GM21723 (cell line): ENCODE data around the gene CTNNAL1.
"Not testable (repeated sequence)": the region's sequence is repeated elsewhere in the genome, so short reads cannot be mapped to it uniquely, and the experiment has no call there.

ENCODE experiments used
- ATAC-seq: cut with Tn5 transposase; IDR thresholded peaks from one replicate; pipeline ENCODE4 v1.9.1; 2021; ENCODE audit warnings: mild to moderate bottlenecking, moderate library complexity; ENCODE audit not compliant: unreplicated experiment

CTNNAL1 gene

DNA sequence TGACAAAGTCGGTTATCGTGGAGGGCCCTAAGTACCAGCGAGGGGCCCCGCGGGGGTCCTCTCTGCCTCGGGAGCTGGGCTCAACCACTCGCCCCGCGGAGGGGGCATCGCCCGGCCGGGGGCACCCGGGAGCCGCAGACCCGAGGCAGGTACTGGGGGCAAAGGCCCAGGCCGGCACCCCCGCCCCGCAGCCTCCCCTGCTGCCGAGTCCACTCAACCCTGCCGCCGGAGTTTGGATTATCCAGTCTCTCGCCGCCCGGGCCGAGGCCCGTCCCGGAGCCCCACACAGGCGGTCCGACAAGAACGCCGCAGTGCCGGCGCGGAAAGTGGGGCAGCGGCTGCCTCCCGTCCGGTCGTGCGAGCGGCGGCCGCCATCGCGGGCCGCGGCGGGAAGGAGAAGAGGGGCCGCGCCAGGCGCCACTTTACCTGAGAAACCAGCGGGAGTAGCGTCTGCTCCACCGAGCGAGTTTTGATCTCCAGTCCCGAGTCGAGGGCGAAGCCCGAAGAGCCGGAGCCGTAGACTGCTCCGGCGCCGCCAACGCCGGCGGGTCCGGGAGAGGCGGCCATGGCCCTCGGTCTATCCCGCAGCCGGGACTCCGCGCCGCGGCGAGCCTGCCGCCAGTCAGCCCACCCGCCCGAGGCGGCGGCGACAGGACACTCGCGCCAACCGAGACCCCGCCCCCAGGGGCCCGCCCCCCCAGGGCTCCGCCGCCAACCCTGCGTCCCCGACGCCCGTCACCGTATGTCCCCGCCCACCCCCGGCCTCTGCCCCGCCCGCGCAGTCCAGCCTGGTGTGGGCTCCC, at the start of gene CTNNAL1:
Gene CTNNAL1 (minus strand): TSS at position 624 of the 803 bp plus-strand sequence. CDS start 57 bp downstream, at position 567.
- peak; percentile 74 for ATAC-seq

DNA sequence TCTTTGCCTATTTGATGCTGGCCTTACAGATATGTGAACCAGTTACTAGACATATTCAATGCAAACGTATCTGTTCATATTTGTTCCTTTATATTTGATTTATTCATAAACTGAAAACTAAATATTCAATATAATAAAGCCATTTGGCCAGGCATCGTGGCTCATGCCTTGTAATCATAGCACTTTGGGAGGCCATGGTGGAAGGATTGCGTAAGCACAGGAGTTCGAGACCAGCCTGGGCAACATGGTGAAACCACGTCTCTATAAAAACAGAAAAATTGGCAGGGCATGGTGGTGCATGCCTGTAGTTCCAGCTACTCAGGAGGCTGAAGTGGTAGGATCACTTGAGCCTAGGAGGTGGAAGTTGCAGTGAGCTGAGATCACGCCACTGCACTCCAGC, 49.2 kb upstream of the CTNNAL1 start:
- no peak for ATAC-seq

- ATAC-seq, result no peak
These were observed 46.9 kb upstream of the CTNNAL1 start for GRCh38 chr9:109060191-109060590.

GRCh38 chr9:109053121-109053520, 39.8 kb upstream of the CTNNAL1 start:
- ATAC-seq, result not testable (repeated sequence)

DNA sequence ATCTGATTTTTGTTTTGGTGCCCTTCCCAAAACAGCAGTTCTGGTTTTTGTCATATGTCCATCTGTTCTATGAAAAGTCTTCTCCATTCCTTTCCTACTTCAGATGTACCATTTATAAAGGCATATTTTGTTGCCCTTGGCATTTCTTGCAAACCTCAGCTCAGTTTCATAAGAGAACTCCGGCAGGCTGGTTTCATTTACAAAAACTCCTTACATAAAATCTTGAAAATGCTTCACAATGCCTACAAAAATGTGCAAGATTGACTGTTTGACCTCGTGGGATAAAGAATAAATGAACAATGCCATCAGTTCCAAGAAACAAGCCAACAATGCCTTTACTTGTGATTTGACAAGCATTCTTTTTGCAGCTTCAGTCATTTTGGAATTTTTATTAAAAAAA, 39.1 kb upstream of the CTNNAL1 start:
- ATAC-seq, result no peak

GRCh38 chr9:109051733-109052132, 38.4 kb upstream of the CTNNAL1 start:
- no peak for ATAC-seq

DNA sequence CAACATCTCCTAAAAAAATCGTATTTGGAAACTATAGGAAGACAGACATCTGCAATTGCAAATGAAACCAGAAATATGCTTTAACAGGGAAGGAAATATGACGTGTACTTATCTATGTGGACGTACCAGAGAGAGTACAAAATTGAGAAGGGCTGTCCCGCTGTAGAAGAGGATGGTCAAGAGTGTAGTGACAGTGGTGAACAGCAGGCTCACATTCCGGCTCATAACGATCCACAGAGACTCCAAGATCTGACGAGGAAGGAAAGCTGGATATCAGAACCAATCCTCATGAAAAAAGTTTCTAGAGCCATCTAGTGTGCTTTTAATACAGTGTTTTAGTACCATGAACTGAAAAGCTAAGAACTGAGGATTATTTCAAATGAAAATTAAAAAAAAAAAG, 37.1 kb upstream of the CTNNAL1 start:
- no peak for ATAC-seq

GRCh38 chr9:109048822-109049221, 35.5 kb upstream of the CTNNAL1 start:
- ATAC-seq, result no peak

GRCh38 chr9:109047259-109047658, 34.0 kb upstream of the CTNNAL1 start:
- ATAC-seq, result no peak

DNA sequence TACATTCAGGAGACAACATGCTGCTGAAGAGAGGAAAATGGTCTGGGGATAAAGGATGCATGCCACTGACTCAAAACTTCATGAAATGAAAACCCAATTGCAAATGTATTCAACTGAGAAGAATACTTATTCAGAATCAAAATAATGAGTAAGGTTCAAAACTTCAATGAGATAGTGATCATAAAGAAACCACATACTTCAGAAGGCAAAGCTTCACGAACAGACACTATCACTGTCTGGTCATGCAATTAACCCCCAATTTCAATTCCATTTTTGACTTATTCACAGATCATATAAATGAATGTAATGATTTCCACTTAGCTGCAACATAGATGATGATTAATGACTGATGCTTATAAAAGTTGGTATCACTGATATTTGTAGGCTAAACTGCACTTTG, 33.0 kb upstream of the CTNNAL1 start:
- no peak for ATAC-seq

- no peak for ATAC-seq
These were observed 30.3 kb upstream of the CTNNAL1 start for GRCh38 chr9:109043578-109043977.

DNA sequence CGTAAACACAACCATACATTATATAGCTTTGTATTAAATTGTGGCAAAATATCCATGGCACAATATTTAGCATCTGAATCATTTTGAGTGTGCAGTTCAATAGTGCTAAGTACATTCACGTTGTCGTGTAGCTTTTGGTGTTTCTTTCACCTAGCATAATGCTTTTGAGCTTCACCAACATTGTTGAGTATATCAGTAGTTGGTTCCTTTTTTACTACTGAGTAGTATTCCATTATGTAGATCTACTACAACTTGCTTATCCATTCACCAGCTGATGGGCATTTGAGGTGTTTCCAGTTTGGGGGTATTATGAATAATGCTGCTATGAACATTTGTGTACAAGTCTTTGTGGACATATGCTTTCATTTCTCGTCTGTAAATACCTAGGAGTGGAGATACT, 27.3 kb upstream of the CTNNAL1 start:
- ATAC-seq, result no peak

- no peak for ATAC-seq
These were observed 26.2 kb upstream of the CTNNAL1 start for GRCh38 chr9:109039539-109039938.

- no peak for ATAC-seq
These were observed 24.8 kb upstream of the CTNNAL1 start for GRCh38 chr9:109037946-109038715.

DNA sequence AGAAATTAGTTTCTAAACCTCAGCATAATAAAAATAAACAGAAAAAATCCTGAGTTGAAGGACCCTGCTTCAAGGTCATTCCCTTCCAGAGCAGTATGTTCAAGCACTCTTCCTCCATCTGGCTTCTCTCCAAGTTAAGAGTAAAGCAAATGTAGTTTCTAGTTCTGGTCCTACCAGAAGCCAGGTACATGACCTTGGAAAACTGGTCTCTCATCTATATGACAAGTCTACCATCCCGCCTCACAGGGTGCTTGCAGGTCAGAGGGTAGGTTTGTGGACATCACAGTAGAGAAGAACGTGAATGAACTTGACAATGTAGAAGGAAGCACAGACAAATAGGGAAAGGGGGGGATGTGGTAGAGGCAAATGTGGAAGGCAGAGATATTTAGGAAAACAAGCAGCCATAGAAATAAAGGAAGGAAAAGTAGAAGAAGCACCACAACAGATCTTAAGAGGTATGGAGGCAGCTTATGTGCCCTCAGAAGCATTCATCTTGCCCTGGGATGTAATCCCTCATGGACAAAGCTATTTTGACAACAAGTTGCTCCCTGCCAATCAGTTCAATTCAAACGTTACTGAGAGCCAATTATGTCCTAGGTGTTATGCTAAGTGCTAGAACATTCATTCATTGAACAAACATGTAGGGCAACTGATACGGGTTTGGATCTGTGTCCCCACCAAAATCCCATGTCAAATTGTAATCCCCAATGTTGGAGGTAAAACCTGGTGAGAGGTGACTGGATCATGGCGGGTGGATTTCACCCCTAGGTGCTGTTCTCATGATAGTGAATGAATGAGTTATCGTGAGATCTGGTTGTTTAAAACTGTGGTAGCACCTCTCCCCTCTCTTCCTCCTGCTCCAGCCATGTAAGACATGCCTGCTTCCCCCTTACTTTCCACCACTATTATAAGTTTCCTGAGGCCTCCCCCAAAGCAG, 23.7 kb upstream of the CTNNAL1 start:
- ATAC-seq, result no peak

GRCh38 chr9:109035684-109036423, 22.6 kb upstream of the CTNNAL1 start:
- ATAC-seq, result no peak

DNA sequence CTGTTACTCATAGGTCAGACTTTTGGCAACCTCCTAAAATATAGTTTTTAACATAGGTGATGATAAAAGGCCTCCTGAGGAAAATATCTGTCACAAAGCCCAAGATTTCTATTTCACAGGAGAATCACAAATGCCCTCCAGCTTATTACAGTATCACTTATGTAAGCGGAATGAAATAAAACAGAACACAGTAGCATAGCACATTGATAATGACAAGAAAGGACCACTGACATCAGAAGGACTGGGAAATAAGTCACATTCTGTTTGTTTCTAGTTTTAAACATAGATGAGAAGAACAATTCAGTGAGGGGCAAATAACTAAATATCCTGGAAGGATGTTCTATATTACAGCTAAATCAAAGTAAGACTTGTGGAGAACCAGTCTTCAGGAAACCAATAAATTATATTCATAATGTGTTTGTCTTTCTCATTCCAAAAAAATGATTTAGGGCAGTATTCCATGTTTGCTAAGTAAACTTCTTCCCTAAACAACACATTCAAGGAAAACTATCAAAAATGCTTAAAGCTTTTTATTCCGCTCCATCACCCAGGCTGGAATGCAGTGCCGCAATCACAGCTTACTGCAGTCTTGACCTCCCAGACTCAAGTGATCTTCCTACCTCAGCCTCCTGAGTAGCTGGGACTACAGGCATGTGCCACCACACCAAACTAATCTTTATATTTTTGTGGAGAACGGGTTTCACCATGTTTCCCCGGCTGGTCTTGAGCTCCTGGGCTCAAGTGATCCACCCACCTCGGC, 20.8 kb upstream of the CTNNAL1 start:
- ATAC-seq, result no peak

DNA sequence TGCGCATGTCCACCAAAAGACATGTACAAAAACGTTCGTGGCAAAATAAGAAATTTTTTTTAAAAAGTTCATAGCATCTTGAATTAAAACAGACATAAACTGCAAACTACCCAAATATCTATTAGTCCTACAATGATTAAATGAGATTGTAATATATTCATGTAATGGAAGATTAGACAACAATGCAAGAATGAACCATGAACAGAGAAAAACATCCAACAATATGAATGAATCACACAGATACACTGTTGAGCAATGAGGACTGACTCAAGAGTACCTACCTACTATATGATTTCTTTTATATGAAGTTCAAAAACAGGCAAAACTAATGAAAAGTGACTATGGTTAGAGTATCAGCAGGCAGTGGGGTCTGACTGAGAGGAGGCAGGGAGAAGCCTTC, 17.9 kb upstream of the CTNNAL1 start:
- no peak for ATAC-seq

DNA sequence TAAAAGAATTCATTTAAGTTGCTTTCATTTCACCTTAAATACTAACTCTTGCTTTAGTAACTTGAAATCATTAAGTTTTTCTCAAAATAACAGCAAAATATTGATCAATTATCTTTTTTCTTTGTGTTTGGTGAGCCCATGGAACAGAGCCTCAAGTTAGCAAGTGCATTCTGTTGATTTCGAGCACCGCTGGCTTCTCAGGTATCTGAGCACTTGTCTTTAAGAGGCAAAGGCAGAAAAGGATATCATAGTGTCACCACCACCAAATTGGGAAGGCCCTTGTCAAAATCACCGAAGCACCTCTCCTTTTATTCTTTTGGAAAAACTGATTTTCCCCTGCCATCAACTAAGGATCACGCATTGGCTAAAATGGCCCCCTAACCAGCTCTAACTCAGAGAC, 17.1 kb upstream of the CTNNAL1 start:
- no peak for ATAC-seq

GRCh38 chr9:109028457-109028856, 15.2 kb upstream of the CTNNAL1 start:
- no peak for ATAC-seq
